ENCODE data around the gene NFIB.

Gene NFIB

DNA sequence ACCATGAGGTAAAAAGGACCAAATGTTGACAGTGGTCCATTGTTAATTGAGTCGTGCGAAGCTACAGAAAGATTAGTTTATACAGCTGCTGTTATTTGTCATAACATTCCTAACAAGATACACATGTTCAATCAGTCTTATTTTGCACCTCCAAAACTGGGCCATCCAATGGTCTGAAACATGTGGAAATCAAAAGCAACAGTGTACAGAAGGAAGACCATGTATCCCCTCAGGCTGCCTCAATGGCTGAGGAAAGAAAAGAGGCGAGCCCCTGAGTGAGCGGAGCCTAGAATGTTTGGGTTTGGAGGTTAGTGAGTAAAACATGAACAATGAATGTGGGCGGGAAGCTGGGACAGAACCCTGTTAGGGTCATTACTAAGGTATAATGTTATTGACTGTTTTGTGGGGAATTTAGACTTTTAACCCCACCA, 35.6 kb downstream of the NFIB start:
- DNase-seq (ENCODE audit: low read depth in 2 of 2), result no peak

DNA sequence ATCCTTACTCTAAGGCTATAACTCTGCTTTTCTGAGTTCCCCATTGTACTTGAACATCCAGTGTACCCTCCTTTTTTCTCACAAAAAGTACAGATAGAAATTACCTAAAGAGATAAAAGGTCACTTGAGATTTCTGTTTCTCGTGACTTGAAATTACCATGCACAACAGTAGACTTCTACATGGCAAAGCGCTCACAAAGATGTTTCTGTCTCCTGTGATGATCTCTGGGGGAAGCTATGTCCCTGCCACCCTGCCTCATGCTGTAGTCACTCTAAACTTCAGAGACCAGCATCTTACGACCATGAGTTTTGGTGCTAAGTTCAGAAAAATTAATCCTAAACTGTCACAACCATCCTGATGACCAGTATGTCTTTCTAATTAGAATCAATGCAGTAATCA, 36.2 kb downstream of the NFIB start:
- DNase-seq (ENCODE audit: low read depth in 2 of 2), result no peak

DNA sequence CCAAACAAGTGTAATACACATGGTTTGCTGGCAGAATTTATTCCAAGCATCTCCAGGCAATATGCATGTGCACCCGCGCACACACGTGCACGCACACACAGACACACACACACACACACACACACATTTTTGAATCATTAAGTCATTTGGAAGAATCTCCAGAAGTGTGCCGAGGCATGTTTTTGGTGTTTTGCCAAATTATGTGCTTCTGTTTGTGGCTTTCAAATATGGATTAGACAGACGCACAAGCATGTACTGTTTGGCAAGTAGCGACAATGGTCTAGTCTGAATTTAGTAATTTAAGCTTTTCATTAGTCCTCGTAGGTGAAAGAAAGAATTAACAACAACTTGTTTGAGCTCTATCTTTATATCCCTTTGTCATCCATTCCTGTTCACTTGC, 36.7 kb downstream of the NFIB start:
- no peak for DNase-seq (ENCODE audit: low read depth in 2 of 2)

DNA sequence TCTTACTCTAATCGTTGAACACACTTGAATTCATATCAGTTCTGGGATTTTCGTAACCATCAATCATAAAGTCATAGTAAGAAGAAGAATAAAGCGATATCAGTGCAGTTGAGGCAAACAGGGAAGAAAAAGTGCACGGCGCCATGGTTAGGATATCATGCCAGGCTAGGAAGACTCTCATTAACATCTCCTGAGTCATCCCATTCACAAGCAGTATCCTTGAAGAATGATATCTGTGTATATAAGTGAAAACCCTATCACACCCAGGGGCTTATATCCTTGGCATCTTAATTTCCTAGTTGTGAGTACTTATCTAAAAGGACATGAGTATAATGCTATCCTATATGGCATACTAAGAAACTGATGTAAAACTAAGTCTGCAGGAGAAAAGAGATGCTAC, 38.6 kb downstream of the NFIB start:
- DNase-seq (ENCODE audit: low read depth in 2 of 2), result no peak

DNA sequence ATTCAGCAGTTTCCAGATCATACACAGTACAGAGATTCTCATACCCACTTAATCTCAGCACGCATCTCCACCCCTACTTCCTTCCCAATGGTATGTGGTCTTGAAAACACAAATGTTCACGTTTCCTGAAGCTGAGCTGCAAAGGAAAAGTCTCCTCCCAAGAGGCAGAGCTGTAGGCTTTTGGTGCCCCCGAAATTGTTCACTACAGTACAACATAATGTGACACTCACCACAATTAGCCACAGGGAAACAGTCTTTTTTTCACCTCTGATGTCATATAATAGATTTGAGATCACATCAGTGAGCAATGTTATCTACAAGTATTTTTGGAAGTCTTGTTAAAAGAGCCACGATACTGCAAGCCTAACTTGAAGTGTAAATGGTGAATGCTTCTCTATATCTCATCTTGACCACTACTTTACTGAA, 40.2 kb downstream of the NFIB start:
- DNase-seq (ENCODE audit: low read depth in 2 of 2), result no peak

DNA sequence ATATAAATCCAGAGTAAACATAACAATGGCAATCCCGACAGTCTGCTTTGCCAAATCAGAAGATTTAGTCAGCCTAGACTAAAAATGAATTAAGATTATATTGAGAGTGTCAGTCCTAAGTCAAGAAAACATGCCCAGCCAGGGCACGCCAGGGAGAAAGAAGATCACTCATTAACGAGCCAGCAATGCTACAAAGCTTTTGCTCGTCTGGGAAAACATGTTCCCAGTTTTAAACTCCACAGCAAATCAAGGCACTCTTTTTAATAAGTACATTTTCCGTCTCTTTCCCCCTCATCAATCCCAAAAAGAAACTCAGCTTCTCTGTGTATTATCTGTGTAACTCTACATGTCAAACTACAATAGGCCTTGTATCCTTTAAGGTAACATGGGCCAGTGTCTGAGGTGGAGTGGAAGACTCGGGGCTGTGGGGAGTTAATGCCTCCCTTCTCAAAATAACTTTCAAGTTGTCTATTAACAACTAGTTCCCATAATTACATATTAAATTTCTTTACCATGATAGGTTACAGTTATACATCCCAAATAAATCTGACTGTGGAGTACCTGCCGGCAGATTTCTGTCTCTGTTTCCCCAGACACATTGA, 40.9 kb downstream of the NFIB start:
- DNase-seq (ENCODE audit: low read depth in 2 of 2), result no peak

DNA sequence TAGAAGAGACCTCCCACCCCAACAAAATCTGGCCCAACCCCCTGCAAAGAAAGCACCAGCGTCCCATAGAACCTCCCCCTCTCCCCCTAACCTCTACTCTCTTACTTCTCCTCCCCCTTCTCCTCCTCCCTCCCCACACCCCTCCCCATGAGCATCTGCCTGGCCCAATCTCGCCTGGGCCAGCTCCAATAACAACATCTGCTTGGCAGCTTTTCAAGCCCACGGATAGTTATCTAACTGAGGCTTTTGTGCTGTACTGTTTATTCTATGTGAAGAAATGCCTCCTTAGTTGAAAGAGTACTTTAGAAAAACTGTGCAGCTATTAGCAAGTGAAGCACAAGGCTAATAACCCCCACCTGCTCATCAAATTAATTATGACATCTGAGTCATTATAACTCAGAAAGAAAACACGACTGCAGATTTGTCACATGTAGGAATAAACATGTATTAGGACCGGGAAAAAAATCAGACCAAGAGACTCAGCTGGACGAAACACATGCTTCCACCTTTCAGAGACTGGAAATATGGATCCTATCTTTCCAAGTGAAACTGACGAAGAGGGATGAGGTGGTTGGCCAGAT, 42.8 kb downstream of the NFIB start:
- no peak for DNase-seq (ENCODE audit: low read depth in 2 of 2)

DNA sequence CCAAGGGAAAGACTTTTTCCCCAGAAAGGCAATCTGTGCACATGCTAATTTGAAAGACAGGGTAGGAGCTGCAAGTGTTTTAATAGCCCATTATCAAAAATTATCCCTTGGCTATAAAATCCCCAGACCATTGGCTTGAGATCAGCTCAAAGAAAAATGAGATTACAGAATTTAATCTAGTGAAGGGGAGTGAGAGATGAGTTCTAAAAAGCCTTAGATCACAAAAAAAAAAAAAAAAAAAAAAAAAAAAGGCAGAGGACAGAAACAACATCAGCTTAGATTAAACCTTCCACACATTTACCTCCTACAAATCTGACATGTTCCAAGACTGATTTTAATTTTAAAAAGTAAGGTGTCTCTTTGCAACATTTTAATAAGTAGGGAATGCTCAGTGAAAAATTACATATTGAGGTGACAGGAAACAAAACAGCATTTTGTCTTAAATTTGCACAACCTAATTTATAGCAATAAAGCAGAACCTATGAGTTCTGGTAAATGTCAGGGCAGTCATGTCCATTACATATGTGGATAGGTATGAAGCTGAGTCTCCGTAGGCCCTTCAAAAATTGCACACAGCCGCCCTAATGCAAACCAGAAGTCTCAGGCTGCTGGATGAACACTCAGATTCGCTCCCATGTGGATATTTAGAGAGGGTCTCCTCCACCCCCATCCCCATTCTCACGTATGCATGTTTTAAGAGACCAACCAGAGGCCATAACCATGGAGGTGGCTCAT, 43.4 kb downstream of the NFIB start:
- DNase-seq (ENCODE audit: low read depth in 2 of 2), result no peak

DNA sequence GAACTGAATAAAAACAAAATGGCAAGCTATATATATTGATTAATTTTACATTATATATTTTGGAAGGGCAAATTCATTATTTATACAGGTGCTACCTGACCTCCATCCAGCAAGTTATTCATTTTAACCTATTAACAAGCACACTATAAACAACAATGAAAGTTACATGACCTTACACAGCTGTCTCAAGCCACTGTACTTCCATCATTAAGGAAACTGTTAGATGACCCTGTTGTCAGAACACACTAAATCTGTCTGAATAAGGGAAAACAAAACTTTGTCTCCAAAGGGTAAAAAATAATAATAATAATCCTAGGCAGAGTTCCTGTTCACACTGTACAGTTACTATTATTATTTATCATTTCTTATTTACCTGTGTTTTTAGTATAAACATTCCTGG, 44.0 kb downstream of the NFIB start:
- DNase-seq (ENCODE audit: low read depth in 2 of 2), result no peak

DNA sequence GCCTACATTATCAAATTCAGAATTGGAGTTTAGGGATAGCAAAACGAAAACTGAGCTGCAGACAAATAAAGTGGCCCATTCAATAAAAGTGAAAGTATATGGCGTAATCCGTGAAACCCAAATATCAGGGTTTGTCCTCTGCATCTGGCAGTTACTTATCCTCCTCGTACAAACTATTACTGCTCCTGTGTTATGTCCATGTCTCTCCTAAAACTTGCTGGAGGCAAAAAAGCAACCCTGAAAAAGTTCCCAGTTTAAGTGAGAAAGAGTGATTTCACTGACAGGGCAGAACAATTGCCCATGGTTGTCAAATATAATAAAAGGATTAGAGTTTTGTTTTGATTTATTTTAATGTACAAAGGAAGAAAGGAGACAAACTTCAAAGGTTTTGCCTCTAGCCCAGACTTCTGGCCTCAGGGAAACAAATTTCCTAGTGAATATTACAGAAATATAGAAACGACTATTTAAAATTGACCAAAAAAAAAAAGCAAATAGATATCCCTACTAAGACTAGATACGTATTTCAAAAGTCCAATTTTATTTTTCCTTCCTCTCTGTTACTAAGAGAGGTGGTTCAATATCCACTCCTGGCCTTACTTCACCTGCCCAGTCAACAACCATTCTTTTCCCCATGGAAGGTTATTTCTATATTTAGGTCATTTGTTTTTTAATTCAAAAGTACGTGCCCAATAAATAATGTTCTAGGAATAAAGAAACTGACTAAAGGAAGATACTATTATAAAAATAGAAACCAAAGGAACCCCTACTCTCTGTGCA, 50.0 kb downstream of the NFIB start:
- DNase-seq (ENCODE audit: low read depth in 2 of 2), result no peak

DNA sequence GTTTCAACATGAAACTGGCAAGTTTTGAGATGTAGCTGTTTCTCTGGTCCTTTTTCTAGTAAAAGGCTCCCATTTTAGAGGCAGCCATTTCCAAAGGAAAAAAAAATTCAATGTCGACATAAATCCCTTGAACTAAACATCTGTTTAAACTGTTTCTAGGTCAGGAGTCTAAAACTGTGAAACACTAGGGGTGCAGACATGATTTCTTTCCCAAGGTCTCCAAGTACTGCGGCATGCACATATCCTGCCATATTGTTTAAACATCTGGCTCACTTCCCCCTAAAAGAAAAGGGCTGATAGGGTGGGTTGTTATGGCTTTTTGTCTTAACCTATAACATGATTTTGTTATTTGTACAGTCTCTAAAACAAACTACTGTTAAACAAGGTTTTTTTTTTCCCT, 51.1 kb downstream of the NFIB start:
- no peak for DNase-seq (ENCODE audit: low read depth in 2 of 2)

DNA sequence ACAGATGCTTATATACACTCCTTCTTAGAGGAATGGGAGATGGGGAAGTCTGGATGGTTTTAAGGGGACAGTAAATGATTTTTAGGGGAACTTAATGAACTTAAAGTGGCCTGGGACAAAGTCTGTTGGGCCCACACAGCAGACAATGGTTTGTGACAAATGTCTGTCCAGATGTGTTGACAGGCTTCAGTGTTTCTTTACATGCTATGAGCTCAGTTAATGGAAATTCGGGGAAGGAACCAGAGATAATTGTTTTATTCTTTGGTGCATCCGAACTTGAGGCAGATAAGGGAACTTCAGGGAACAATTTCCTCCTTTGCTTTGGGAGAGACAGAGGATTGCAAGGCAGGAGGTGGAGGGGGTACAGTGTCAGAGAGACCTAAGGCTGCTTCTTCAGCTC, 52.3 kb downstream of the NFIB start:
- no peak for DNase-seq (ENCODE audit: low read depth in 2 of 2)

DNA sequence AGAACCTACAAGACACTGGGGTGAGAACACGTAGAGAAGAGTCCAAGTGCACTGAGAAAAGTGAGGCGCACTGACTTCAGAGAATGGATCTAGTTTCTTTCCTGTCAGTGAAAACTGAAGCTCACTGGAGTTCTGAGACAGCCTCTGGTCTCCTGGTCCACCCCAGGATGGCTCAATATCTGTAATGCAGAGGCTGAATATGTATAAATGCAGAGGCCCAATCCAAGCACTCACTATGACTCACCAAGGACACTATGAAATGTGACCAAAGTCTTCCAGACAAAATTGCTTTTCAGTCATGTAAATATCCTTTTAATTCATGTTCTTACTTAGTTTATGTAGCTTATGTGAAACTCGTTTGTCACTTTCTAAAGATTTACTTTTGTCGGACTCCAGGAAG, 53.8 kb downstream of the NFIB start:
- DNase-seq (ENCODE audit: low read depth in 2 of 2), result no peak

DNA sequence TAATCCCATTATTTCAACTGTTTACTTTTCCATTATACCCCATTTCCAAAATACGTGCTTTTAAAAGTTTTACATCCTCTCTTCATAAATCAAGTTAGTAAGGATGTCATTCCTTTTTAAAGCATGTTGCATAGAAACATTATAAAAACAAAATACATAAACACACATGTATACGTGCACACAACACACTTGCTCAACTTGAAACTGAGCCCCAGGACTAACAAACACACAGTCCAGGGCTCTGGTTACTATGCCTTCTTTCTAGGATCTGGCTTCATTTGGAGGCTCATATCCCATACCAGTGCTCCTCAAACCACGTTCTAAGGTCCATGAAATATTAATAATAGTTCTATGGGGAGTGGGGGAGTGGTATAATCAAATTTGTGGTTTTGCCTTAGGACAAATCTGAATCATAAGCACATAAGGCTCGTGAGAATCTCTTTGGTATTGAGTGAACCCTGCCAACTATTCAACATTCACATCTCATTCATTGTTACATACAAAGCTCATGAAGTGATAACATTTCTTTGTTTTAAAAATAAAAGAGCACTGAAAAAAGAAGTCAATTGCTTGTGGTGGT, 55.2 kb downstream of the NFIB start:
- DNase-seq (ENCODE audit: low read depth in 2 of 2), result no peak

DNA sequence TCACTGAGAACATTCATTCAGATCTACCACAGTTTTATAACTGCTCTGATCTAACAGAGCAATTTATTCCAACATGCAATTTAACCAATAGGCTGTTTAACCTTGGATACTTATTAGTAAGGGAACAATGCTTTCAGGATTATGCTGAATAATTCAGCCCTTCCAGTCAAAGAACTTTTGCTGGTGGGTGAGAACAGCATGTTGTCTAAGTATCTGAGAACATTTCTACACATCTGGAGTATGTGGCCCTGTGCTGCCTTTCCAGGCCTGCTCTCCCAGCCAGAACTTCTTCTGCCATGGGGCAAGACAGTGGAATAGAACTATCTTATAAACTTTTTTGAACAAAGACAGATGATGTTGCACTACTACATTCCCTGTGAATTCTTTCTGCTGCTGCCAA, 55.8 kb downstream of the NFIB start:
- DNase-seq (ENCODE audit: low read depth in 2 of 2), result no peak

DNA sequence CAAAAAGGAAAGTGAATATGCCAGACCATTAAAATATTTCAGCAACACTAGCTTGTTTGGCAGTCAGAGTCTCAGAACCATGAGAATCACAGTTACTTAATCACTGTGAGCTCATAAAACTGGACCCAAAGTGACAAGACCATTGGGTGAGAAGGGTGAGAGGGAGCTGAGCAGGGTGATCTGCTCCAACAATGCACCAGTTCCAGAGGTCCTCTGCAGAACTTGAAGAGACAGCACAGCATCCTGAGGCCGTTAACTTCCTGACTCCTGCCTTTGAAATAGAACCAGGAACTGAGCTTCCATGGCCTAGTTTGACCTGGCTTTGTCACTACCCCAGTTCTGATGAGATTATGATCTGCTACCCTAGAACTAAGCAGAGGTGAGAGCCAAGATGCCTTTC, 57.4 kb downstream of the NFIB start:
- DNase-seq (ENCODE audit: low read depth in 2 of 2), result no peak

DNA sequence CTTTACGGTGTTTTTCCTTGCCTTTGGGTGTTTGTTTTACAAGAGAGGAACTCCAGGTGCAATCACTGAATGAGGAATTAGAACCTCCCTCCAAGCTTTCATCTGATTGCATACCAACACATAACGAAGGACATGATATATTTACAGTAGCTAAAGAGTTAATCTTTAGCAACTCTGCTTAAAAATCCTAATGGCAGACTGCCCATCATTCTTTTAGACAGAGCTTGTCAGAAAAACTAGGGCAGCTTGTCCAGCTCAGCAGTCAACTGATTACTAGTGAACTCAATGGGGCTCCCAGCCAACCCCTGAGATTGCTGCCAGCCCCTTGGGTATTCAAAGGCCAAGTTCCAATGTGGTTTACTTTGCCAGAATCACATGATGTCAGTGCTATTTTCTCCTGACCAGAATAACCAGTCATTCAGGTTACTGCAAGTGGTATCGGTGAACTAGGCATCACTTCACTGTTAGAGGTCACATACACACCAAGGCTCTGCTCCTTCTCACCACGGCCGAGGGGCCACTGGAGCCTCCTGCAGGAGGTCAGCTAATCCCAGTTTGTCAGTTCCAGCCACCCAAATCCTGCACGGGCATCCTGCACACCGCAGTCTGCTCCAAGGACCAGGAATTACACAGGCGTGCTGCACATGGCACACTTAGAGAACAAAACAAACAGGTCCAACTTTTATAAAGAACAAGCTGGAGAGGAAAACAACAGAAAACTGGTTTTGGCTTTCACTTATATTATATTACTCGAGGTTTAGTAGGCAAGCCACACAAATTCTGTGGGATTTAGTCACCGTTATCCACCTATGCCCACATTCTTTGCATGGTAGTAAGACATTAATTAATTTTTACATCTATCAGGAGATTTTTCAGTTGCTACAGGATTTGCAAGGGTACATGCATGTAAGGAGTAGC, 62.5 kb downstream of the NFIB start:
- DNase-seq (ENCODE audit: low read depth in 2 of 2), result no peak

DNA sequence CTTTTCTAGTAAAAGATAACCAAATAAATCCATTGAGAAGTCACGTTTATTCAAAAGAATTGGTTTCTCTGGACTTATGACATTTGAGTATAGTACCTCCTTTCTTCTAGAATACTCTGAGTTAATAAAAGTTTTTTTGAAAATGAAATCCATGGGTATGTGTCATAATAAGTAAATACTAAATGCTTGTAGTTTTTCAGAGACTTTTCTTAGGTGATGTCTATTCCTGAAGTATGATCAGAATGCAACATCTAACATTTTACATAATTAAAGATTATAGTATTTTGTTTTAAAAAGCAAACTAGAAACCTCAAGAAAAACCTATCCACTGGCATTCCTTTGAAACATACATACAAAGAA, 63.2 kb downstream of the NFIB start:
- no peak for DNase-seq (ENCODE audit: low read depth in 2 of 2)

DNA sequence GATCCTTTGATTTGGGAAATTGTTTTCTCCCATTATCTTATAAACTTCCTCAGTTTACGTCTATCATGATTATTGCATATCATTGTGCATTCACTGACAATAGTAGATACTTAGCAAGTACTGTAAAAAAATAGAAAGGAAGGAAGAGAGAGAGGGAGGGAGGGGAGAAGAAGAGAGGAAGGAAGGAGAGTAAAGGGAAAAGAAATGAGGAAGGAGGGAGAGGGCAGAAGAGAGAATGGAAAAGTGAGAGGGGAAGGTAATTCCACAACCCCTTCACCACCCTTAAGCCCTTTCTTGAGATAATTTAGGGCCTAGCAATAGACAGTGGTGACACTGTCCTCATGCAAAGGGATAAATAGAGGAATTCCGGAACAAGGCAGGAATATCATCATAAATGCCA, 64.4 kb downstream of the NFIB start:
- DNase-seq (ENCODE audit: low read depth in 2 of 2), result no peak

DNA sequence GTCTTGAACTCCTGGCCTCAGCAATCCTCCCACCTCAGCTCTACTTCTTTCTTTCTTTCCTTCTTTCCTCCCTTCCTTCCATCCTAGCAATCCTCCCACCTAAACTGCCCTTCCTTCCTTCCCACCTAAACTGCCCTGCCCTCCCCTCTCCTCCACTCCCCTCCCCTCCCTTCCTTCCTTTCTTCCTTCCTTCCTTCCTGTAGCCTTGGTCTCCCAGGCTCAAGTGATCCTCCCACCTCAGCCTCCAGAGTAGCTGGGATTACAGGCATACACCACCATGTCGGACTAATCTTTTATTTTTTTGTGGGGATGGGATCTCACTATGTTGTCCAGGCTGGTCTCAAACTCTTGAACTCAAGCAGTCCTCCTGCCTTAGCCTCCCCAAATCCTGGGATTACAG, 65.8 kb downstream of the NFIB start:
- no peak for DNase-seq (ENCODE audit: low read depth in 2 of 2)

DNA sequence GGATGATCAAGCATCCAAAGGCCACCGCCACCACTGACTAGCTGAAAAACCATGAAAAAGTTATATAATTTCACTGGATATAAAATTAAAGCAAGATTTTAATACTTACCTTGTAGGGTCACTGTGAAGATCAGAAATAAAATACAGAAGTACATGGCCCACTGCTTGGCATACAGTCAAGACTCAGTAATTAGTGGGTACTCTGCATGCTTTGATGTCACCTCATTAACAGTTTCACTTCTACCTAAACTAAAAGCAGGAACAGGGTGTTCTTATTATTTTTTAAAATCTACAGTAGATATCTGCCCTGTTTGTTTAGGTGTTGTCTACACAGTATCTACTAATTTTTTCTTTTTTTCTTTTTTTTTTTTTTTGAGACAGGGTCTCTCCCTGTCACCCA, 66.4 kb downstream of the NFIB start:
- DNase-seq (ENCODE audit: low read depth in 2 of 2), result no peak
